Astrocyte of the spinal cord (primary cell): ENCODE data around the gene SETD5.

Experiments
- DNase-seq: peaks from one replicate; pipeline ENCODE4 v3.0.0; 2011; ENCODE audit warnings: low read depth, low spot score
- H3K4me3 ChIP-seq: 2 replicates; pipeline ENCODE4 v1.5.1; 2011; ENCODE audit warnings: low read depth, mild to moderate bottlenecking, low read length, moderate library complexity
- CTCF ChIP-seq: IDR thresholded peaks from 2 replicates; pipeline ENCODE4 v1.5.1; 2012; ENCODE audit warnings: low read depth, mild to moderate bottlenecking, low read length, inconsistent platforms
- in situ Hi-C: cut with HindIII; loops from 2 replicates; pipeline ENCODE4 v1.10.0; 2017; ENCODE audit warnings: low sequenced_read_pairs

SETD5 gene

GRCh38 chr3:9380014-9380413 is 17.4 kb upstream of the SETD5 start:
- no peak overlapping the region for H3K4me3 ChIP-seq
- TF ChIP-seq CTCF, result no peak
- in situ Hi-C loops, result no loop called here
- DNase-seq, result no peak

GRCh38 chr3:9384141-9384828 is 13.1 kb upstream of the SETD5 start:
- in situ Hi-C loops, result no loop called here
- no peak overlapping the region for H3K4me3 ChIP-seq
- DNase-seq, result peak; percentile 51
- no peak for TF ChIP-seq CTCF

GRCh38 chr3:9385187-9386077 is 12.0 kb upstream of the SETD5 start:
- no peak overlapping the region for H3K4me3 ChIP-seq
- in situ Hi-C loops, result no loop called here
- no peak for TF ChIP-seq CTCF
- no peak for DNase-seq

GRCh38 chr3:9386078-9386459 is 11.3 kb upstream of the SETD5 start:
- in situ Hi-C loops, result no loop called here
- no peak overlapping the region for H3K4me3 ChIP-seq
- no peak for TF ChIP-seq CTCF
- no peak for DNase-seq

- DNase-seq, result no peak
- in situ Hi-C loops, result no loop called here
- no peak for TF ChIP-seq CTCF
- H3K4me3 ChIP-seq, result no peak overlapping the region
Measured at GRCh38 chr3:9386501-9387321, 10.7 kb upstream of the SETD5 start.

GRCh38 chr3:9387322-9387655 is 10.1 kb upstream of the SETD5 start:
- no peak overlapping the region for H3K4me3 ChIP-seq
- no peak for TF ChIP-seq CTCF
- in situ Hi-C loops, result no loop called here
- no peak for DNase-seq
